ENCODE measurements around the gene FAM241A. TPM values are rescaled to one million over a fixed set of nuclear protein-coding genes. Genes with fewer than 3 reads are reported as not detected.
"Not testable (repeated sequence)": the region's sequence is repeated elsewhere in the genome, so short reads cannot be mapped to it uniquely, and the experiment has no call there.

FAM241A gene
- total RNA-seq, 1 donor from 2014 or later: not detected

DNA sequence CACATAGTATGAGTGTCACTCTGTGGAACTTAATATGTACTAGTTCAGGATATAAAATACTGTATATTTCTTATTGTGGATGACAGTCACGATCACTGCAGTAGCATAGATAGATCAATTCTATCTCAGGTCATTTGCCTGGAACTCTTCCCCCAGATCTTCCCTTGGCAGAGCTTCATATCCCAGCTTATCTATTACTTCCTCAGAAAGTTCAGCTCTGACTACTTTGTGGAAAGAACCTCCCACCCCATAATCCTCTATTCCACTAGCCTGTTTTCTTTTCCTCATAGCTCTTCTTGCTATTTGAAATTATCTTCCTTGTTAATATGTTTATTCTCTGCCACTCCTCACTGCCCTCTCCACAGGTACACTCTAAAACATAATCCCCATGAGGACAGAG is 10.9 kb downstream of the FAM241A start:
- Histone ChIP-seq H3K9ac (no peak overlapping the region), H3K4me3 (no peak overlapping the region), H3K4me2 (no peak overlapping the region), H3K79me2 (ENCODE audit: low read depth) (no peaks in the 10 kb centered on the region), H3K4me1 (no peaks in the 10 kb centered on the region), H3K27ac (no peak overlapping the region), H3K27me3 (no peaks in the 10 kb centered on the region), H2AFZ (replicated peaks) (no peak overlapping the region), H3K9me3 (ENCODE audit: low read depth) (no peaks in the 10 kb centered on the region), H3K36me3 (no peaks in the 10 kb centered on the region), H3F3A (ENCODE audit: low read depth) (no peaks in the 10 kb centered on the region), H4K20me1 (ENCODE audit: low read depth) (no peaks in the 10 kb centered on the region)
- Mint-ChIP-seq H3K27me3 (ENCODE audit: insufficient read depth, low read depth) (peaks cover 2% of the 10 kb centered on the region), H3K27ac (no peak overlapping the region), H3K4me3 (no peak overlapping the region), H3K36me3 (no peaks in the 10 kb centered on the region), H3K9me3 (peaks cover 2% of the 10 kb centered on the region), H3K4me1 (peaks cover 8% of the 10 kb centered on the region)
- no peak for TF ChIP-seq EZH2phosphoT487 (IDR thresholded peaks at IDR 0.05)
- TF ChIP-seq EZH2 (IDR thresholded peaks at IDR 0.05): no peak
- TF ChIP-seq, protein P1, sequence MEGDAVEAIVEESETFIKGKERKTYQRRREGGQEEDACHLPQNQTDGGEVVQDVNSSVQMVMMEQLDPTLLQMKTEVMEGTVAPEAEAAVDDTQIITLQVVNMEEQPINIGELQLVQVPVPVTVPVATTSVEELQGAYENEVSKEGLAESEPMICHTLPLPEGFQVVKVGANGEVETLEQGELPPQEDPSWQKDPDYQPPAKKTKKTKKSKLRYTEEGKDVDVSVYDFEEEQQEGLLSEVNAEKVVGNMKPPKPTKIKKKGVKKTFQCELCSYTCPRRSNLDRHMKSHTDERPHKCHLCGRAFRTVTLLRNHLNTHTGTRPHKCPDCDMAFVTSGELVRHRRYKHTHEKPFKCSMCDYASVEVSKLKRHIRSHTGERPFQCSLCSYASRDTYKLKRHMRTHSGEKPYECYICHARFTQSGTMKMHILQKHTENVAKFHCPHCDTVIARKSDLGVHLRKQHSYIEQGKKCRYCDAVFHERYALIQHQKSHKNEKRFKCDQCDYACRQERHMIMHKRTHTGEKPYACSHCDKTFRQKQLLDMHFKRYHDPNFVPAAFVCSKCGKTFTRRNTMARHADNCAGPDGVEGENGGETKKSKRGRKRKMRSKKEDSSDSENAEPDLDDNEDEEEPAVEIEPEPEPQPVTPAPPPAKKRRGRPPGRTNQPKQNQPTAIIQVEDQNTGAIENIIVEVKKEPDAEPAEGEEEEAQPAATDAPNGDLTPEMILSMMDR (IDR thresholded peaks at IDR 0.05): no peak
- no peak for DNase-seq (ENCODE audit: low spot score)

DNA sequence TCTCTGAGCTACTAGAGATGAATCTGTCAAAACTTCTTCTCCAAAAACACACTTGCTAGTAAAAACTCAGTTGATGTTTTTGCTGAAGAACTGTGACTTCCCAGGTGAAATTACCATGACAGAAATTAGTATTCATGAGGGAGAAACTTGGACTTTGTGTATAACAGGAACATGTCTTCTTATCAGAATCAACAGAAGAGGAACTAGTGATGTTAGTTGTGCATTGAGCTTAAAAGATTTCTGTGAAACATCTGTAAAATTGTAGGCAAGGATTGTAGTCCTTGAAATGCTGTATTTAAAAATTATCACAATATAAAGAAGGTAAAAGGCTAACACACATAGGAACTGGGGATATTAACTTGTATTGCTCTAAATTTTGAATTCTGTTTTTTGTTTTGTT is 11.3 kb downstream of the FAM241A start:
- Mint-ChIP-seq H3K4me3 (no peak overlapping the region), H3K27ac (no peak overlapping the region), H3K27me3 (ENCODE audit: insufficient read depth, low read depth) (peaks cover 2% of the 10 kb centered on the region), H3K9me3 (peaks cover 6% of the 10 kb centered on the region), H3K36me3 (no peaks in the 10 kb centered on the region), H3K4me1 (peaks cover 8% of the 10 kb centered on the region)
- Histone ChIP-seq H3F3A (ENCODE audit: low read depth) (no peaks in the 10 kb centered on the region), H3K4me3 (no peak overlapping the region), H3K4me2 (no peak overlapping the region), H3K27ac (no peak overlapping the region), H3K27me3 (no peaks in the 10 kb centered on the region), H3K9ac (no peak overlapping the region), H3K36me3 (no peaks in the 10 kb centered on the region), H4K20me1 (ENCODE audit: low read depth) (no peaks in the 10 kb centered on the region), H3K79me2 (ENCODE audit: low read depth) (no peaks in the 10 kb centered on the region), H3K4me1 (no peaks in the 10 kb centered on the region), H2AFZ (replicated peaks) (no peak overlapping the region), H3K9me3 (ENCODE audit: low read depth) (no peaks in the 10 kb centered on the region)
- DNase-seq (ENCODE audit: low spot score): no peak
- TF ChIP-seq EZH2 (IDR thresholded peaks at IDR 0.05): no peak
- TF ChIP-seq, protein P1 (IDR thresholded peaks at IDR 0.05): no peak
- TF ChIP-seq EZH2phosphoT487 (IDR thresholded peaks at IDR 0.05): no peak

DNA sequence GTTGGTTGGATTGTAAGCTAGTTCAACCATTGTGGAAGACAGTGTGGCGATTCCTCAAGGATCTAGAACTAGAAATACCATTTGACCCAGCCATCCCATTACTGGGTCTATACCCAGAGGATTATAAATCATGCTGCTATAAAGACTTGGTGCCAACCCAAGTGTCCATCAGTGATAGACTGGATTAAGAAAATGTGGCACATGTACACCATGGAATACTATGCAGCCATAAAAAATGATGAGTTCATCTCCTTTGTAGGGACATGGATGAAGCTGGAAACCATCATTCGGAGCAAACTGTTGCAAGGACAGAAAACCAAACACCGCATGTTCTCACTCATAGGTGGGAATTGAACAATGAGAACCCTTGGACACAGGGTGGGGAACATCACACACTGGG is 18.5 kb downstream of the FAM241A start:
- H3K4me3 Mint-ChIP-seq; H3K27me3 Mint-ChIP-seq (ENCODE audit: insufficient read depth, low read depth); H3K9me3 ChIP-seq (ENCODE audit: low read depth); H3K4me3 ChIP-seq; H3K27ac ChIP-seq; DNase-seq (ENCODE audit: low spot score); H3K27ac Mint-ChIP-seq; H3K36me3 Mint-ChIP-seq; H3K79me2 ChIP-seq (ENCODE audit: low read depth); H2AFZ ChIP-seq (replicated peaks); H3K9ac ChIP-seq; H3K4me2 ChIP-seq; H3K27me3 ChIP-seq; H3F3A ChIP-seq (ENCODE audit: low read depth); H3K4me1 Mint-ChIP-seq; H4K20me1 ChIP-seq (ENCODE audit: low read depth); H3K36me3 ChIP-seq; H3K4me1 ChIP-seq: not testable (repeated sequence)
- H3K9me3 Mint-ChIP-seq: peaks cover 11% of the 10 kb centered on the region

DNA sequence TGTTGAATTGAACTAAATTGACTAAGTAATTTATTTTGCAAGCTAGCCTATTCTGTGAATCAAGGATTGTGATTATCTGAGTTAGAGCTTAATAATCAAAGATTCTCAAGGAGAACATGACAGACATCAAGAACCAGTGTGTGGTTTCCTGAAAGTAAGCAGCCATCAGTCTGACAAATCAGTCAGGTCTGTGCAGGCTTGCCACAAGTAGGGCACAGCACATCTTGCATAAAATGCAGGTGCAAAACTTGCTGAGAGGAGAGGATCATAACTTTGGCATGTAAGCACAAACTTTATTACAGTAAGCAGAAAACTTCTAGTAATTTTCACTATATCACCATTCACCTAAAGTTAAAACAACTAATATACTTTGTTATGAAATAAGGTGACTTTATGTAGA is 22.5 kb downstream of the FAM241A start:
- no peak overlapping the region for H3K27ac Mint-ChIP-seq

More for the DNA sequence above, 22.5 kb downstream of the FAM241A start:
- Histone ChIP-seq H3K4me1 (no peaks in the 10 kb centered on the region), H3K9me3 (ENCODE audit: low read depth) (no peaks in the 10 kb centered on the region), H3F3A (ENCODE audit: low read depth) (no peaks in the 10 kb centered on the region), H3K79me2 (ENCODE audit: low read depth) (no peaks in the 10 kb centered on the region), H3K4me3 (no peak overlapping the region), H2AFZ (replicated peaks) (no peak overlapping the region), H3K27me3 (no peaks in the 10 kb centered on the region), H3K9ac (no peak overlapping the region), H3K27ac (no peak overlapping the region), H4K20me1 (ENCODE audit: low read depth) (no peaks in the 10 kb centered on the region), H3K4me2 (no peak overlapping the region), H3K36me3 (no peaks in the 10 kb centered on the region)
- Mint-ChIP-seq H3K4me3 (no peak overlapping the region), H3K27me3 (ENCODE audit: insufficient read depth, low read depth) (peaks cover 2% of the 10 kb centered on the region), H3K4me1 (no peaks in the 10 kb centered on the region), H3K36me3 (no peaks in the 10 kb centered on the region), H3K9me3 (no peaks in the 10 kb centered on the region)
- no peak for DNase-seq (ENCODE audit: low spot score)
- no peak for TF ChIP-seq EZH2 (IDR thresholded peaks at IDR 0.05)
- TF ChIP-seq, protein P1 (IDR thresholded peaks at IDR 0.05): no peak
- TF ChIP-seq EZH2phosphoT487 (IDR thresholded peaks at IDR 0.05): no peak

Measured in neural progenitor cell (in vitro differentiated cells).